K562 (cell line): ENCODE data around the gene RFPL1. TPM values are rescaled to one million over a fixed set of nuclear protein-coding genes. Genes with fewer than 3 reads are reported as not detected.

Experiments used
- GABPB1 ChIP-seq: sonication (generic); formaldehyde crosslinking; IDR thresholded peaks from 2 replicates; pipeline ENCODE4 v1.8.0; 2022; ENCODE audit warnings: mild to moderate bottlenecking, missing genetic modification reagents
- MYNN ChIP-seq, 2 experiments: sonication (generic); formaldehyde crosslinking in 1 of 2; IDR thresholded peaks; 2 replicates each; pipeline versions ENCODE4 v1.5.0 to v1.6.1; 2016 to 2020; ENCODE audit warnings: antibody characterized with exemption in 1 of 2, missing genetic modification reagents in 1 of 2
- NFRKB ChIP-seq: fragments of 450-650 bp; IDR thresholded peaks from 2 replicates; pipeline ENCODE4 v1.6.1; 2016; ENCODE audit warnings: low read depth
- PPARD ChIP-seq: fragments of 250-450 bp; sonication (Bioruptor Pico); IDR thresholded peaks from 2 replicates; pipeline ENCODE4 v1.8.0; 2022; ENCODE audit warnings: inconsistent platforms, mild to moderate bottlenecking, moderate library complexity
- SMARCB1 ChIP-seq: IDR thresholded peaks from 2 replicates; pipeline ENCODE4 v1.6.1; 2011; ENCODE audit warnings: improper control_type of control experiment, low read depth; ENCODE audit not compliant: insufficient read length
- polyA plus RNA-seq, 8 experiments: library from polyadenylated mRNA; depleted of rRNA in 4 of 8; stranded (reverse) in 5 of 8; unstranded in 3 of 8; fragments of >200 nt; fragmentation: Nextera tagmentation in 2 of 8; fragmentation: Illumina TruSeq in 1 of 8; extraction: Ambion mirVana in 2 of 8; extraction: Trizol in 1 of 8; gene quantifications; 2 replicates each; pipeline versions ENCODE4 v1.2.1 to v1.2.3, GENCODE V29; 2011 to 2014; ENCODE audit warnings: inconsistent platforms in 1 of 8, missing spikeins in 1 of 8
- total RNA-seq, 7 experiments: library from RNA; depleted of rRNA in 6 of 7; stranded (reverse); fragments of >200 nt in 6 of 7; fragmentation: Illumina TruSeq in 2 of 7; extraction: Trizol in 2 of 7; gene quantifications; 2 replicates each; pipeline versions ENCODE4 v1.2.1 to v1.2.3, GENCODE V29; 2011 to 2021; ENCODE audit warnings: low replicate concordance in 1 of 7
- TF ChIP-seq, protein P1 (sequence below): fragments of 450-650 bp; formaldehyde crosslinking; IDR thresholded peaks from 2 replicates; pipeline ENCODE4 v1.4.0; 2020; ENCODE audit warnings: mild to moderate bottlenecking
- TF ChIP-seq, protein P2 (sequence below): sonication (generic); formaldehyde crosslinking; IDR thresholded peaks from 2 replicates; pipeline ENCODE4 v1.8.0; 2022; ENCODE audit warnings: mild to moderate bottlenecking, missing genetic modification reagents

Gene RFPL1
- total and polyA plus RNA-seq, 9 of the 15 experiments (the other 6 are each of a cell fraction or from before 2014, with no cell fraction given), result not detected

DNA sequence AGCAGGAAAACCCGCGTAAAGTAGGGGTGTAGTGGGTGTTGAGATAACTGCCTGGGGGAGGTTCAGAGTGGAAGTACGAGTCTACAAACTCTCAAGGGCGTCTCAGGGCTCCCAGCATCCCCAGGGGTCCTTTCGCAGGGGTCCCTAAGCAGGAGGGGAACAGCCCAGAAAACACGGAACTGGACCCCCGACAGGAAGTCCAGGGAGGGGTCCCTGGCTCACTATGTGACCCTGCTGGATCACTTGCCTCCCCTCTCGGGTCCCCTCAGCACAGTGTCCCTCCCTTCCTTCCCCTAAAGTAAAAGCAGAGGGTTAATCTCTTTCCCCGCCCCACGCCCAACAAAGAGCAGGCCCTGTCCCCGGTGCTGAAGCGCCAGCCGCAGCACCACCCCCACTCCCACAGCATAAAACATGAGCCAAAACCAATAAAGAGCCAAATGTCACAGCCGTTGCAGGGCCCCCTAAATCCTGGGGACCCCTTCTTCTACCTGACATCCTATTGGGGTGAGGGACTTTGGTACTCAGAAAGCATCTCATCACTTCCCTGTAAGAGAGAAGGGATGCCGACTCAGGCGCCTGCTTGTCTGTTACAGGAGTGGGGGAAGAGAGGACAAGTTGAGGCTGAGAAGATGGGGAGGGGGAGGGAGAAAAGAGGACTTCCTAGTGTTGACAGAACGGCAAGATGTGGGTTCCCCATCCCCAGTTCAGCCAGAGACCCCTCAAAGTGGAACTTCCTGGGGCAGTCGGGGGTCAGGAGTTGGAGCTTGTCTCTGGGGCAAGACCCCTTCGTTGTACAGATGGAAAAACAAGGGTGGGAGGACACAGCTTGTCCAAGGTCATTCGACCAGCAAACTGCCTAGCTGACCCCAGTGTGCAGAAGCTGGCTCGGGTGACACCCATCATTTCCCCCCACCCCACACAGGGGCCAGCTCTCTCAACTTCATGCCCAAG, 40.2 kb downstream of the RFPL1 start (continued):
- no peak for TF ChIP-seq PPARD
- TF ChIP-seq GABPB1 (CRISPR knock-in tag), result 0 out of 2 replicates have a peak, but pooled peaks have one; percentile 36
- TF ChIP-seq MYNN (IDR thresholded peaks at IDR 0.05), result no peak
- TF ChIP-seq MYNN (CRISPR knock-in tag; IDR thresholded peaks at IDR 0.05), result no peak
- TF ChIP-seq NFRKB, result no peak
- no peak for TF ChIP-seq SMARCB1
- TF ChIP-seq, protein P1, sequence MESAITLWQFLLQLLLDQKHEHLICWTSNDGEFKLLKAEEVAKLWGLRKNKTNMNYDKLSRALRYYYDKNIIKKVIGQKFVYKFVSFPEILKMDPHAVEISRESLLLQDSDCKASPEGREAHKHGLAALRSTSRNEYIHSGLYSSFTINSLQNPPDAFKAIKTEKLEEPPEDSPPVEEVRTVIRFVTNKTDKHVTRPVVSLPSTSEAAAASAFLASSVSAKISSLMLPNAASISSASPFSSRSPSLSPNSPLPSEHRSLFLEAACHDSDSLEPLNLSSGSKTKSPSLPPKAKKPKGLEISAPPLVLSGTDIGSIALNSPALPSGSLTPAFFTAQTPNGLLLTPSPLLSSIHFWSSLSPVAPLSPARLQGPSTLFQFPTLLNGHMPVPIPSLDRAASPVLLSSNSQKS (CRISPR knock-in tag), result no peak
- TF ChIP-seq, protein P2, sequence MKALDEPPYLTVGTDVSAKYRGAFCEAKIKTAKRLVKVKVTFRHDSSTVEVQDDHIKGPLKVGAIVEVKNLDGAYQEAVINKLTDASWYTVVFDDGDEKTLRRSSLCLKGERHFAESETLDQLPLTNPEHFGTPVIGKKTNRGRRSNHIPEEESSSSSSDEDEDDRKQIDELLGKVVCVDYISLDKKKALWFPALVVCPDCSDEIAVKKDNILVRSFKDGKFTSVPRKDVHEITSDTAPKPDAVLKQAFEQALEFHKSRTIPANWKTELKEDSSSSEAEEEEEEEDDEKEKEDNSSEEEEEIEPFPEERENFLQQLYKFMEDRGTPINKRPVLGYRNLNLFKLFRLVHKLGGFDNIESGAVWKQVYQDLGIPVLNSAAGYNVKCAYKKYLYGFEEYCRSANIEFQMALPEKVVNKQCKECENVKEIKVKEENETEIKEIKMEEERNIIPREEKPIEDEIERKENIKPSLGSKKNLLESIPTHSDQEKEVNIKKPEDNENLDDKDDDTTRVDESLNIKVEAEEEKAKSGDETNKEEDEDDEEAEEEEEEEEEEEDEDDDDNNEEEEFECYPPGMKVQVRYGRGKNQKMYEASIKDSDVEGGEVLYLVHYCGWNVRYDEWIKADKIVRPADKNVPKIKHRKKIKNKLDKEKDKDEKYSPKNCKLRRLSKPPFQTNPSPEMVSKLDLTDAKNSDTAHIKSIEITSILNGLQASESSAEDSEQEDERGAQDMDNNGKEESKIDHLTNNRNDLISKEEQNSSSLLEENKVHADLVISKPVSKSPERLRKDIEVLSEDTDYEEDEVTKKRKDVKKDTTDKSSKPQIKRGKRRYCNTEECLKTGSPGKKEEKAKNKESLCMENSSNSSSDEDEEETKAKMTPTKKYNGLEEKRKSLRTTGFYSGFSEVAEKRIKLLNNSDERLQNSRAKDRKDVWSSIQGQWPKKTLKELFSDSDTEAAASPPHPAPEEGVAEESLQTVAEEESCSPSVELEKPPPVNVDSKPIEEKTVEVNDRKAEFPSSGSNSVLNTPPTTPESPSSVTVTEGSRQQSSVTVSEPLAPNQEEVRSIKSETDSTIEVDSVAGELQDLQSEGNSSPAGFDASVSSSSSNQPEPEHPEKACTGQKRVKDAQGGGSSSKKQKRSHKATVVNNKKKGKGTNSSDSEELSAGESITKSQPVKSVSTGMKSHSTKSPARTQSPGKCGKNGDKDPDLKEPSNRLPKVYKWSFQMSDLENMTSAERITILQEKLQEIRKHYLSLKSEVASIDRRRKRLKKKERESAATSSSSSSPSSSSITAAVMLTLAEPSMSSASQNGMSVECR, result peak; percentile 68
- TF ChIP-seq, all 486 proteins: peak for 24
